Activated gamma-delta T cell treated with Interleukin-2 at 50 U/mL for 16 hours (primary cell): ENCODE results near the gene MACROH2A1.
A peak's percentile ranks its signal among the peaks of the same experiment; 100 is the strongest.

Source experiments
- DNase-seq: peaks from one replicate; pipeline ENCODE4 v3.0.0-alpha.2; 2020

The MACROH2A1 gene

DNA sequence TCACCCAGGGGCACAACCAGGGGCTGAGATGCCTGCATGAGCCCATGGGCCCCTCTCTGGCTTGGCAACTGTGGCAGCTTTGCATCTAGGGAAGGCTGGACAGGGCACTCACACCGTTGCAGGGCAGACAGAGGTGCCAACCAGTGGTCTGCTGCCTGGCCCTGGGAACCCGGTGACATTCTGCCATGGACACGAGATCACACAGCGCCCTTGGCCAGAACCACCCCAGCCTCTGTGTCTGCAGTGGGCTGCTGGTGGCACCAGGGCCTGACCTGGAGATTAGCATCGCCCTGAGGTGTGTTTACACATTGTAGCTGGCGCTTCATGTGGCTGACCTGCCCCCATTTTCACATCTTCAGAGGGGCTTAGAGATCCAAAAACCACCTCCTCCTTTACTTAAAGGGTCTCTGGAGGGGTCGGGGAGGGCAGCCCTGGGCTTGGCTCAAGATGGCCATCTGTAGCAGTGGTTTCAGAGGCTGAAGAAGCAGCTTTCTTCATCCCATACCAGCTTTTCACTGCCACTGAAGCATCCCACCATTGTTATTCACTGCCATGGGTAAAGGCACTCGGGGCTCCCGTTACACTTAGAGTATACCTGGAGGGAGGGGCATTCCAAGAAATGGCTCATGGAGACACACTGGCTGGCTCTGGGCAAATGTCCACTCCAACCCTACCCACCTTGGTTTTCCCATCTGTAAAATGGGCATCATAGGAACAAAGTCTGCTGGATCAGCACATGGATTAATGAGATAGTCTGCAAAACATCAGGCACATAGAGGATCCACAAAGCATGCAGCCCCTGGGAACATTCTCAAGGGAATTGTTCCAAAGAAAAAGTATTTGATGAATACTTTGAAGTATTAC, 36.7 kb upstream of the MACROH2A1 start:
- no peak for DNase-seq

DNA sequence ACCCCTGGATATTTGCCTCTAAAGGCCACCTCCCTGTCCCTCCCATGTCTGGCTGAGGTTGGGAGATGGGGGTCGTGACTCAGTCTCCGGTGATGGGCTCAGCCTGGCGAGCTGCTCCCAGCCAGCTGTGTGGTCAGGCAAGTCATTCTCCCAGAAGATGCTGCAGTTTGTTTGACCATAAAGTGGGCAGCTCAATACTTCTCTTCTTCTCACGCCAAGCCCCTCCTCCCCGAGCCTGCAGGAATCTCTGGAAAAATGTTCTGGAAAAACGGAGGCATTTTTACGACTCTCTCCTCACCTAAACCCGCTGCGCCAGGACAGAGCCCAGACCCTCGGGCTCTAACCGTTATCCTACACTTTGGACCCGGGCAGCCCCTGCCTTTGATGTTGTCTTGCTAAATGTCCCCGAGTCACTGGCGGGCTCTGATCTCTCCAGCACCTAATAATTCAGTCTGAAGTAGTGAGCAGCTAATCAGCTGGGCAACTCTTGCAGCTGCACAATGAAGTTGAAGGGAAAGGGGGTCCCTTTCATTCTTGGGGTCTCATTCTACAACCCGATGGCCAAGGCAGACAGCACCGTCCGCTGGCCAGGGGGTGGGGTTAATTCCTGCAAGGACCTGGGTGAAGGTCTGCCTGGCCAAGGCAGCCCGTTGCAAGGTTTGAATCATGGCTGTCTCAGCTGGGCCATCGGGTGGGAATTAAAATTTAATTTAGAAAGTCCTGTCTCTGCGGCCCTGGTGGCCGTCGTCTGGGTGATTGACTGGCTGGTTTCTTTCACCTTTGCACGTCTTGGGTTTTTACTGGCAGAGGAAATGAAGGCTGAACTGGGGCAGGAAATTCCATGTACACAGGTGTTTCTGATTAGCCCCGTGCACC, 35.8 kb upstream of the MACROH2A1 start:
- no peak for DNase-seq

DNA sequence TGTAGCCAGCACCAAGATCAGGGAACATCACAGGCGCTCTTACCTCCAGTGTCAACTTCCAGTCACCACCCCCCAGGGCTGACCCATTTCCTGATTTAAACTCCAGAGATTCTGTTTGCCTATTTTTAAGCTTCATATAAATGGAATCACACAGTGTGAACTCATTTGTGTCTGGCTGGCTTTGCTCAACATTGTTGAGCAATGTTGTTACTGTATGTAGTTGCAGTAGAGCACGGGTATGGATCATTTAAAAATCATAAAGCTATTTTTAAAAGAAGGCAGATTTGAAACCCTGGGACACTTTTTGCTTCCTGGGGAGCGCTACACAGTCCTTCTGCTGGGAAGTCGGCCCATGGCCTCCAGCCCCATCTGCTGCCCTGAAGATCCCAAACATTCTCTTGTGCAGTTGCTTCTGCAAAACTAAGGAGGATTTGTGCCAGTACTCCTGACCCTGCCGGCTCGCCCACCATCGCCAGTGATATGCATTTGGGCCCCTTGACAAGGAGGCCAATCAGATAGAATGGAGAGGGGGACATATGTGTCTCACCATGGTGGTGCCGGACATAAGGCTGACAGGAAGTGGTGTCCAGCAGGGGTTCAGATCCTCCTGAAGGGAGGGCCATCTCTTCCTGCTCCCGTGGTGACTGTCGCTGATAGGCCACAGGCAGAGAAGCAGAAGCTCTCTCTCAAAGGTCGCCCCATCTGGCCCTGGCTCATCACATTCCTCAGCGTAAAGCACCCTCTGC, 34.8 kb upstream of the MACROH2A1 start:
- DNase-seq, result no peak

DNA sequence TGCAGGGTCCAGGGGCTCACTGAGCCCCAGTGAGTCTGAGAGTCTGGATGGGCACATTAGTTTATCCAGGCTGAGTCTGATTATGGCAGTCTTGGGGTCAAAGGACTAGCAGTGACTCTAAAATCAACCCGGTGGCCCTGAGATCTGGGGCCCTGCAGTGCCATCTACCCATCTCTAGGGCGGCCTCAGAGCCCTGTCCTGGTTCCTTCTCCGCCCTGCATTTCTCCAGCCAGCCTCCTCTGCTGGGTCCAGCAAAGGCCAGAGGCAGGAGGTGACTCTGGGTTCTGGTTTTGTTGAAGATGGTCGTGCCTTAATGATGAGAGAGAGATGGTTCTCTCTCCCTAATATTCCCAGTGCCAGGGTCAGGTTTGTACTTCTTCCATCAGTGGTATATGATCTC, 33.1 kb upstream of the MACROH2A1 start:
- DNase-seq, result no peak

DNA sequence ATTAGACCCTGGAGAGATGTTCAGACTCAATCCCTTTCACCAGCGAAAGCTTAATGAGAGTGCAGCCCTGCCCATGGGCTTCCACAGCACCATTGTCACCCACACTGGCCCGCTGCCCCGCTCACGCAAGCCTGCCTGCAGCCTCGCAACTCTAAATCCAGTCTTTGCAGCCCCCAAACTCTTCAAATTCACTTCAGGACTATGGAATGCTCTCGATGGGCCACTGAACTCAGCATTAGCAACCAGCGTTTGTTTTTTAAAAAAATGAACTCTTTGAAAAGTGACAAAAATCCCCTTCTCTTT, 31.1 kb upstream of the MACROH2A1 start:
- DNase-seq, result no peak

DNA sequence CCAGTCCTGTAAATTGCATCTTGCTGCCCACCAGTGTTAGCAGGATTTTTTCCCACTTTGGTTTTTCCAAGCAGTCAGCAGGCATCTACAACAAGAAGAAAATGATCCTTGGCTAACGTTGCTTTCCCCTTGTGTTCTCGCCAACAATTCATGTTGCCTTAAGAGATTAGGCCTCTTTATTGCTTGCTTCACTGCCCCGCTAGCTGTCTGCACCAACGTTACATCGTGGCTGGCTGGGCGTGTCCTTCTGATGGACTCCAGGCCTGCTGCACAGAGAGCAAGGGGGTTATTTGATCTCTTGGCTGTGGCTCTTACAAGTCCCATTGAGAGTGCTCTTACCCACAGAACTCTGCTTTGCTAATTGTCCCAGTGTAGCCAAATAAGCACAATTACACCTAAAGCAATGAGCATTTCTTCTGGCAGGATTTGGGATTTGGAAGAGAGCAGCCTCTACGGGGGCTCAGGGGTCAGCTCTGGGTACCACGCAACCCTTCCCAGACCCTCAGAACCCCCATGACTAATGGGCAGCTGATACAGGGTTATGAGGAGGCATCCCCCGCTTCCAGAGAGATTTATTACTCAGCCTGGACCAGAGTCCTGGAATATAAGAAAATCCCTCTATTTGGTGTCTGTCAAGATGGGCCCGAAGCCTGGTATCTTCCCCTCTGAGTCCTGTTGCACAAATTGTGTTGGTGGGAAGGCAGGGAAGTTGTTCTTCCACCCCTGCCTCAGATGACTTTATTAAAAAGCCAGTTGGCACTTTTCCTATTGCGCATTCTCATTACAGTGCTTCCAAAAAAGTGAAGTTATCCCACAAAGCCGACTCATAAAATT, 30.5 kb upstream of the MACROH2A1 start:
- DNase-seq, result no peak

DNA sequence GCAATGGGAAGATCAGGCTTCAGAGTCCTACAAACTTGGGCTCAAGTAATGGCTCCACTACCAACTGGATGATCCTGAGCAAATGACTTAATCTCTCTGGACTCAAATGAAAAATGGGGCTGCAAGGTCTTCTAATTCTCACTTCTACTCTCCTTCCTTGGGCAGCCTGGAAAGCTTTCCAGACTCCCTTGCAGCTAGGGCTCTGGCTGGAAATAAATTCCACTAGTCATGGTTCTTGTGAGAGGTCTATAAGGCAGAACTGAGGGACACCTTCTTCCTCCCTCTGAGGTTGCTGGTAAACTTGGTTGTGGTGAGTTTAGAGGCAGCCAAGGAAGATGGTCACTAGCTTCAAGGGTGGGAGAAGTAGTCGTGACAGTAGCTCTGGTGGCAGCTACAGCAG, 29.6 kb upstream of the MACROH2A1 start:
- no peak for DNase-seq

DNA sequence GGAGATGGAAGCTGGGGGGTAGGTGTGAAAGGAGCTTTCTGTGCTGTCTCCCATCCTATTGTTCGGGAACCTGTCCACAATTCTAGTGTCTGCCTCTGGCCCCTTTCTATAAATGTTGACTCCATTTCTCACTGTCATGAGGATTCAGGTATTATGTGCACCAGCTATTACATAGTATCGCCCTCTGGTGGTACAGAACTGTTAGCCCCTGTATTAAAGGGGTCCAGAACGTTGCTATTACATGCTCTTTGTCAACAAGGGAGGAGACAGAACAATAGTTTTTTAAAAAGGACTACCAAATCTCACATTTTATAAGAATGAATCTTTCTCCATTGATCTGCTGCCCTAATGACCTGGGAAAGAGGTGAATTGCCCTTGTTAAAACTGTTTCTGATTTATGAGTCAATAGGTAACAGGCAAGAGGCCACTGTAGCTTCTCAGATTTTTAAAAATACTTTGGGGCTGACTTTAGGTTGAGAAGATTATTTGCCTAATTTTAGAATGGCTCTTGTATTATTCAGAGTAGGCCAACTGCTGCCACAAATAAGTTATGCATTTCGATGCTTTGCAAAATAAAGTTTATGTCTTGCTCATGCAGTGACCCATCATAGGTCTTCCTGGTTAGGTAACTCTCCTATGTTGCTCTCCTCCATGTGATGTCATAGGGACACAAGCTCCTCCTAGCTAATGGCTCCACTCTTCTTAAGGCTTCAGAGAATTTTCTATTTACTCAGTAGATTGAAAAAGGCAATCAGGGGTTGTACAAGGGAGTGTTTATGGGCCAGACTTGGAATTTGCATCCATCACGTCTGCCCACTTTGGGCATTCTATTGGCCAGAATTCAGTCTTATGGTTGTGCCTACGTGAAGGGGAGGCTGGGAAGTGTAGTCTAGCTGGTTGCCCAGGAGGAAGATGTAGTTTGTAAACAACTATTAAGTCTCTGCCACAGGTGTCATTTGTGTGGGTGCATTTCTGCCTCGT, 27.4 kb upstream of the MACROH2A1 start:
- peak; percentile 36 for DNase-seq

GRCh38 chr5:135425641-135426040, 26.6 kb upstream of the MACROH2A1 start:
- DNase-seq, result no peak

DNA sequence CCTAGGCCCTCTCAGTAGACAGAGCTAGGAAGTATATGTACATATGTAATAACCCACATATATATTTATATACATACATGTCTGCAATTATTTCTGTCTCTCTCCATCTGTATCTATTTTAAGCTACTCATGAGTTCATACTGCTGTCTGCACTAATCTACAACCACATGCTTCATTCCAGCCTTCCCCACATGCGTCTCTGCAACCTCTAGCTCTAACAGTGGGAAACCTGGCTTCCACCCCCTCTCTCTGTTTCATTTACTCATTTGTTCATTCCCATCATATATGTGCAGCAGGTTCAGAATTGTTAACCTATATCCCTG, 24.8 kb upstream of the MACROH2A1 start:
- DNase-seq, result no peak

GRCh38 chr5:135423146-135423845, 24.3 kb upstream of the MACROH2A1 start:
- DNase-seq, result no peak

- DNase-seq, result no peak
These were observed 23.4 kb upstream of the MACROH2A1 start for GRCh38 chr5:135422419-135422818.

GRCh38 chr5:135417083-135417482, 18.1 kb upstream of the MACROH2A1 start:
- no peak for DNase-seq

- DNase-seq, result no peak
These were observed 6.1 kb upstream of the MACROH2A1 start for GRCh38 chr5:135405082-135405481.

- DNase-seq, result no peak
These were observed 3.0 kb upstream of the MACROH2A1 start for GRCh38 chr5:135402031-135402430.

DNA sequence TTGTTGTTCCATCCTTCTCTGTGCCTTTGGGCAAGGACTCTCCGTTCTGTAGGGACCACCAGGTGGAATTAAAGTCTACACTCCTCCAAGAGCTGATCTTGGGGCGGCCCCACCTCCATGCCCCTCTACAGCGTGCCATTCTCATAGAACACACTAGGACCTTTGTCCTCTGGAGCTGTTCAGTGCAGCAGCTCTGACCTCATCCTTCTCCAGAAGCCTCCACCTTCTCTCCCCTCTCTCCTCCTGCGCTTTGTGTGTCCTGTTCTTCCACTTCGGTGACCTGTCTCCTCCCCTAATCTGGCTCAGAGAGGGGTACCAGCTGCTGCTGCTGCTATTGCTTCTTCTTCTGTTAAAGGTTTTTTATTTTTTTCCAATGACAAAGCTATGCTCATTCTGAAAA, 1.8 kb upstream of the MACROH2A1 start:
- DNase-seq, result no peak

DNA sequence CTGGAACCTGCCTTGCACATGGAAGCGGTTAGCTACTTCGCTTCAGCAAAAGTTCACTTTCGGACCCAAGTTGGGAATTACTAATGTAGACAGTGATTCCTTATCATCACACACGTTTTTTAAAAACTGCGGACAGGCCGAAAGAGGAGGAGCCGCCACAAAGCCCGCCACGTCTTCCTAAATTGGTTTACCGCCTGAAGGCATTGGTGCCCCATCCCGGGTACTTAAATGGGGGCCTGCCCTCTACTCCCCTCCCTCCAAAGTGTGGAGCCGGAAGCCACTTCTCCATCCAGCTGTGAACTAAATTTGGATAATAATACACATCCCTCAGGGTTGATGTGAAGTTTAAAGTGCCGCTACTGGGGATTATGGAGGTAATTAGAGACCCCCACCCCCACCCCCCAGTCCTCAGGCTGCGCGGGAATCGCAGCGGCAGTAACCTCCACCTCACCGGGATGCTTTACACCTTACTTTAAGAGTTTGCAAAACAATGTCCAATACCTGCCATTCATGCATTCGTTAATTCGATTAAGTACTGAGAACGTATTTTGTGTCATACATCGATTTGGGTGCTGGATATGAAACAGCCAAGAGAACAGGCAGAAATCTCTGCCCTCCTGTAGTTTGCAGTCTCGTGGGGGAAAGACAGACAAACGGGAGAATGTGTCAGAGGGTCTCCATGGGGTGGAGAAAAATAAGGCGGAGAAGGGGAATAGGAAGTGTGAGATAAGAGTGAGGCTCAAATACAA, 937 bp upstream of the MACROH2A1 start:
- no peak for DNase-seq

- DNase-seq, result peak; percentile 45
These were observed 724 bp downstream of the MACROH2A1 start for GRCh38 chr5:135398160-135398854.

GRCh38 chr5:135397084-135397483, 1.9 kb downstream of the MACROH2A1 start:
- no peak for DNase-seq
